Mesenchymal stem cell (in vitro differentiated cells and primary cell): ENCODE measurements around the gene C3orf70.

ENCODE experiments used
- DNase-seq: peaks from one replicate; pipeline ENCODE4 v3.0.0-alpha.2; 2013
- H2AFZ ChIP-seq: one replicate; pipeline ENCODE4 v1.6.1; 2013; ENCODE audit warnings: low read depth, mild to moderate bottlenecking, control low read depth, inconsistent platforms, low read length, moderate library complexity
- H2AK5ac ChIP-seq: 2 replicates; pipeline ENCODE4 v1.6.1; 2013; ENCODE audit warnings: low read length, moderate library complexity, mild to moderate bottlenecking, inconsistent platforms; ENCODE audit not compliant: severe bottlenecking
- H2BK120ac ChIP-seq: one replicate; pipeline ENCODE4 v1.6.1; 2013; ENCODE audit warnings: low read depth, mild to moderate bottlenecking, inconsistent platforms, low read length, moderate library complexity
- H2BK12ac ChIP-seq, 2 experiments: one replicate each; pipeline ENCODE4 v1.6.1; 2013; ENCODE audit warnings: inconsistent platforms in 2 of 2, low read length in 2 of 2, mild to moderate bottlenecking in 2 of 2, moderate library complexity in 2 of 2, control low read depth in 1 of 2
- H2BK15ac ChIP-seq: one replicate; pipeline ENCODE4 v1.6.1; 2013; ENCODE audit warnings: mild to moderate bottlenecking, low read depth, inconsistent platforms; ENCODE audit not compliant: poor library complexity, severe bottlenecking
- H2BK5ac ChIP-seq: 2 replicates; pipeline ENCODE4 v1.6.1; 2013; ENCODE audit warnings: low read depth, mild to moderate bottlenecking, low read length, control low read depth, inconsistent platforms; ENCODE audit not compliant: poor library complexity, severe bottlenecking
- H3K14ac ChIP-seq, 2 experiments: one replicate each; pipeline ENCODE4 v1.6.1; 2013; ENCODE audit warnings: inconsistent platforms in 2 of 2, low read length in 2 of 2, control low read depth in 1 of 2, mild to moderate bottlenecking in 1 of 2, moderate library complexity in 1 of 2
- H3K18ac ChIP-seq, 2 experiments: one replicate each; pipeline ENCODE4 v1.6.1; 2013; ENCODE audit warnings: inconsistent platforms in 2 of 2, low read length in 2 of 2, control low read depth in 1 of 2, low read depth in 1 of 2, mild to moderate bottlenecking in 1 of 2
- H3K23ac ChIP-seq, 2 experiments: one replicate each; pipeline ENCODE4 v1.6.1; 2013; ENCODE audit warnings: inconsistent platforms in 2 of 2, low read length in 2 of 2, mild to moderate bottlenecking in 2 of 2, moderate library complexity in 2 of 2, control low read depth in 1 of 2
- H3K27ac ChIP-seq: 2 replicates; pipeline ENCODE4 v1.5.1; 2013; ENCODE audit warnings: mild to moderate bottlenecking, moderate library complexity, low read length, control low read depth, inconsistent platforms; ENCODE audit not compliant: poor library complexity, severe bottlenecking
- H3K27me3 ChIP-seq, 2 experiments: 2 replicates each; pipeline versions ENCODE4 v1.6.1 to v1.7.0; 2013; ENCODE audit warnings: low read length in 2 of 2, mild to moderate bottlenecking in 2 of 2, moderate library complexity in 2 of 2, control low read depth in 1 of 2, inconsistent platforms in 1 of 2; ENCODE audit not compliant: control insufficient read depth in 1 of 2, insufficient read depth in 1 of 2
- H3K36me3 ChIP-seq, 2 experiments: 2 replicates each; pipeline versions ENCODE4 v1.6.1 to v1.7.0; 2013; ENCODE audit warnings: low read length in 2 of 2, control low read depth in 1 of 2, inconsistent platforms in 1 of 2, low read depth in 1 of 2, mild to moderate bottlenecking in 1 of 2; ENCODE audit not compliant: insufficient read depth in 2 of 2, control insufficient read depth in 1 of 2
- H3K4ac ChIP-seq, 2 experiments: one replicate each; pipeline ENCODE4 v1.6.1; 2013; ENCODE audit warnings: inconsistent platforms in 2 of 2, low read length in 2 of 2, mild to moderate bottlenecking in 2 of 2, moderate library complexity in 2 of 2, control low read depth in 1 of 2, low read depth in 1 of 2
- H3K4me1 ChIP-seq: 2 replicates; pipeline ENCODE4 v1.6.1; 2013; ENCODE audit warnings: low read depth, low read length, control low read depth; ENCODE audit not compliant: control insufficient read depth, insufficient read depth
- H3K4me2 ChIP-seq: 2 replicates; pipeline ENCODE4 v1.6.1; 2013; ENCODE audit warnings: low read length, mild to moderate bottlenecking, inconsistent platforms; ENCODE audit not compliant: poor library complexity, severe bottlenecking
- H3K4me3 ChIP-seq, 2 experiments: 2 replicates each; pipeline versions ENCODE4 v1.5.1 to v1.7.0; 2013; ENCODE audit warnings: low read length in 2 of 2, mild to moderate bottlenecking in 2 of 2, control low read depth in 1 of 2, low read depth in 1 of 2; ENCODE audit not compliant: insufficient read depth in 1 of 2
- H3K79me1 ChIP-seq: replicated peaks from 2 replicates; pipeline ENCODE4 v1.6.1; 2013; ENCODE audit warnings: mild to moderate bottlenecking, control low read depth, low read length, inconsistent platforms; ENCODE audit not compliant: poor library complexity, severe bottlenecking
- H3K9ac ChIP-seq: 2 replicates; pipeline ENCODE4 v1.7.0; 2013; ENCODE audit warnings: mild to moderate bottlenecking, low read length, moderate library complexity
- H3K9me3 ChIP-seq: 2 replicates; pipeline ENCODE4 v1.7.0; 2013; ENCODE audit warnings: mild to moderate bottlenecking, low read length; ENCODE audit not compliant: control insufficient read depth
- H4K8ac ChIP-seq: one replicate; pipeline ENCODE4 v1.6.1; 2013; ENCODE audit warnings: inconsistent platforms, mild to moderate bottlenecking, low read length, moderate library complexity
- H4K91ac ChIP-seq: one replicate; pipeline ENCODE4 v1.6.1; 2013; ENCODE audit warnings: mild to moderate bottlenecking, low read length, inconsistent platforms
- WGBS: methylation state at CpG from one replicate; pipeline ENCODE4 v1.1.7; 2013; ENCODE audit warnings: mixed read lengths; 5-methylcytosine and 5-hydroxymethylcytosine counted together

C3orf70 gene

GRCh38 chr3:185070491-185071286 is 82.2 kb downstream of the C3orf70 start:
- Histone ChIP-seq H2BK5ac (no peak overlapping the region), H2AK5ac (no peak overlapping the region), H4K8ac (peak overlapping the region; percentile 35), H3K79me1 (no peaks in the 10 kb centered on the region), H3K4me2 (no peak overlapping the region), H2AFZ (peak overlapping the region; percentile 55), H3K14ac (no peak overlapping the region), H2BK120ac (no peak overlapping the region), H3K18ac (no peak overlapping the region), H3K9me3 (no peaks in the 10 kb centered on the region), H3K4ac (no peak overlapping the region), H3K23ac (no peak overlapping the region), H4K91ac (peak overlapping the region; percentile 29), H3K27me3 (no peaks in the 10 kb centered on the region), H3K4me3 (no peak overlapping the region), H2BK12ac (no peak overlapping the region), H3K27ac (no peak overlapping the region), H2BK15ac (no peak overlapping the region), H3K9ac (no peak overlapping the region), H3K36me3 (no peaks in the 10 kb centered on the region), H3K4me1 (peaks cover 10% of the 10 kb centered on the region)
- 77% methylated on average over 21 of the region's 22 CpGs for WGBS
- peak; percentile 35 for DNase-seq

- no peak overlapping the region for H3K27ac ChIP-seq
- H3K18ac ChIP-seq = no peak overlapping the region
- no peak for DNase-seq
- H2BK120ac ChIP-seq = no peak overlapping the region
- H3K4me1 ChIP-seq = peaks cover 10% of the 10 kb centered on the region
- no peak overlapping the region for H3K23ac ChIP-seq
- H2BK12ac ChIP-seq = no peak overlapping the region
- no peak overlapping the region for H3K4me3 ChIP-seq
- H2BK15ac ChIP-seq = no peak overlapping the region
- H4K91ac ChIP-seq = no peak overlapping the region
- no peaks in the 10 kb centered on the region for H3K79me1 ChIP-seq
- no peaks in the 10 kb centered on the region for H3K36me3 ChIP-seq
- H3K27me3 ChIP-seq = no peaks in the 10 kb centered on the region
- H3K9me3 ChIP-seq = no peaks in the 10 kb centered on the region
- H2AK5ac ChIP-seq = no peak overlapping the region
- WGBS = 65% methylated on average over 28 of the region's 28 CpGs
- no peak overlapping the region for H3K4me2 ChIP-seq
- H3K4ac ChIP-seq = no peak overlapping the region
- H2BK5ac ChIP-seq = no peak overlapping the region
- no peak overlapping the region for H3K14ac ChIP-seq
- H4K8ac ChIP-seq = no peak overlapping the region
- peak overlapping the region; percentile 7 for H2AFZ ChIP-seq
- no peak overlapping the region for H3K9ac ChIP-seq
These were observed 83.5 kb downstream of the C3orf70 start for GRCh38 chr3:185069037-185070030.

- Histone ChIP-seq H3K9ac (no peak overlapping the region), H4K8ac (no peak overlapping the region), H3K4me3 (no peak overlapping the region), H2BK12ac (no peak overlapping the region), H2BK120ac (no peak overlapping the region), H3K9me3 (no peaks in the 10 kb centered on the region), H2BK5ac (no peak overlapping the region), H3K4ac (no peak overlapping the region), H4K91ac (no peak overlapping the region), H2AFZ (no peak overlapping the region), H3K27ac (no peak overlapping the region), H3K27me3 (no peaks in the 10 kb centered on the region), H3K18ac (no peak overlapping the region), H3K36me3 (no peaks in the 10 kb centered on the region), H2AK5ac (no peak overlapping the region), H3K14ac (no peak overlapping the region), H3K4me1 (peaks cover 10% of the 10 kb centered on the region), H2BK15ac (no peak overlapping the region), H3K4me2 (no peak overlapping the region), H3K23ac (no peak overlapping the region), H3K79me1 (no peaks in the 10 kb centered on the region)
- WGBS = 93% methylated on average over 9 of the region's 11 CpGs
- DNase-seq = no peak
These were observed 85.7 kb downstream of the C3orf70 start for GRCh38 chr3:185067173-185067572.

GRCh38 chr3:185066251-185066650 is 86.6 kb downstream of the C3orf70 start:
- Histone ChIP-seq H3K23ac (no peak overlapping the region), H3K4ac (no peak overlapping the region), H3K14ac (no peak overlapping the region), H2BK120ac (no peak overlapping the region), H3K4me1 (peaks cover 10% of the 10 kb centered on the region), H2BK5ac (no peak overlapping the region), H2BK12ac (no peak overlapping the region), H3K4me3 (no peak overlapping the region), H2AFZ (no peak overlapping the region), H3K4me2 (no peak overlapping the region), H4K8ac (no peak overlapping the region), H3K79me1 (no peaks in the 10 kb centered on the region), H2BK15ac (no peak overlapping the region), H3K9me3 (no peaks in the 10 kb centered on the region), H4K91ac (no peak overlapping the region), H3K27ac (no peak overlapping the region), H3K18ac (no peak overlapping the region), H3K36me3 (no peaks in the 10 kb centered on the region), H3K9ac (no peak overlapping the region), H2AK5ac (no peak overlapping the region), H3K27me3 (no peaks in the 10 kb centered on the region)
- WGBS = 98% methylated on average over 4 of the region's 4 CpGs
- DNase-seq = no peak
